HepG2 (cell line): ENCODE measurements around the gene ACER3. TPM values are rescaled to one million over a fixed set of nuclear protein-coding genes. Genes with fewer than 3 reads are reported as not detected.

Experiments
- ATAC-seq: fragments of 200-7000 bp; cut with Tn5 transposase; 3 replicates; pipeline ENCODE4 v1.9.1; 2020; ENCODE audit warnings: mild to moderate bottlenecking, moderate library complexity
- BruUV-seq: library from RNA; stranded (reverse); fragments of 400-500 nt; replicated peaks from 2 replicates; lab custom pipeline; 2021; lab: Mats Ljungman, UMichigan
- CTCF ChIA-PET: fragments of 300-600 bp; formaldehyde crosslinking; extraction: SDS; loops from one replicate; lab custom pipeline; 2021; ENCODE audit warnings: low total read pairs, inconsistent platforms, low intra/inter-chr PET ratio; lab: Yijun Ruan, JAX
- POLR2A ChIA-PET: fragments of 350-600 bp; sonication (Branson Sonifier 250); formaldehyde crosslinking; loops from one replicate; lab custom pipeline; 2020; ENCODE audit warnings: antibody characterized with exemption, inconsistent platforms; lab: Yijun Ruan, JAX
- DNase-seq: peaks from one replicate; pipeline ENCODE4 v3.0.0-alpha.2; 2015; ENCODE audit warnings: low spot score
- FAIRE-seq: peaks from 3 replicates; lab custom pipeline; 2011; peaks lifted over from hg19 to GRCh38; lab: Jason Lieb, UNC
- H2AFZ ChIP-seq: one replicate; pipeline ENCODE4 v1.6.1; 2011; ENCODE audit warnings: low read length, inconsistent platforms
- H3K27ac ChIP-seq: fragments of 300-600 bp; 3 replicates; pipeline ENCODE4 v1.8.0; 2011; ENCODE audit warnings: mixed run types, mild to moderate bottlenecking, mixed read lengths, low read length, inconsistent platforms; ENCODE audit not compliant: insufficient read depth; ENCODE audit errors: extremely low read length
- H3K27me3 ChIP-seq, 2 experiments: fragments of 200-600 bp in 1 of 2; 2 replicates in 1 of 2; 3 replicates in 1 of 2; pipeline versions ENCODE4 v1.6.0 to v1.8.0; 2011; ENCODE audit warnings: low read length in 2 of 2, mild to moderate bottlenecking in 2 of 2, moderate library complexity in 2 of 2, inconsistent platforms in 1 of 2; ENCODE audit not compliant: insufficient read depth in 2 of 2, control insufficient read depth in 1 of 2
- H3K36me3 ChIP-seq, 2 experiments: fragments of 200-600 bp in 1 of 2; replicated peaks in 1 of 2; 2 replicates in 1 of 2; 3 replicates in 1 of 2; pipeline versions ENCODE4 v1.5.1 to v1.8.0; 2011; ENCODE audit warnings: low read length in 2 of 2, inconsistent platforms in 1 of 2; ENCODE audit not compliant: insufficient read depth in 2 of 2, control insufficient read depth in 1 of 2
- H3K4me1 ChIP-seq: 2 replicates; pipeline ENCODE4 v1.5.1; 2012; ENCODE audit warnings: low read length, inconsistent platforms; ENCODE audit not compliant: insufficient read depth
- H3K4me2 ChIP-seq: 2 replicates; pipeline ENCODE4 v1.6.0; 2011; ENCODE audit warnings: low read depth, low read length, inconsistent platforms
- H3K4me3 ChIP-seq, 3 experiments: fragments of 200-600 bp in 1 of 3; sonication (generic), shearing (Covaris generic) in 1 of 3; replicated peaks in 1 of 3; 2 replicates each; pipeline ENCODE4 v1.5.1; 2011 to 2016; ENCODE audit warnings: low read length in 3 of 3, inconsistent platforms in 2 of 3, low read depth in 2 of 3, mild to moderate bottlenecking in 2 of 3, control low read depth in 1 of 3, mixed read lengths in 1 of 3; ENCODE audit not compliant: insufficient read depth in 1 of 3
- H3K79me2 ChIP-seq: one replicate; pipeline ENCODE4 v1.6.1; 2011; ENCODE audit warnings: low read length, inconsistent platforms; ENCODE audit not compliant: insufficient read depth
- H3K9ac ChIP-seq: 2 replicates; pipeline ENCODE4 v1.6.0; 2011; ENCODE audit warnings: mild to moderate bottlenecking, low read depth, low read length, inconsistent platforms; ENCODE audit not compliant: insufficient read depth
- H3K9me3 ChIP-seq: 2 replicates; pipeline ENCODE4 v1.5.1; 2012; ENCODE audit warnings: mild to moderate bottlenecking, low read length
- H4K20me1 ChIP-seq: 2 replicates; pipeline ENCODE4 v1.6.0; 2011; ENCODE audit warnings: inconsistent platforms, mild to moderate bottlenecking, low read length, moderate library complexity; ENCODE audit not compliant: insufficient read depth
- E2F5 ChIP-seq: sonication (generic); formaldehyde crosslinking; conservative IDR thresholded peaks from 2 replicates; pipeline ENCODE4 v1.4.0; 2020; ENCODE audit warnings: missing genetic modification reagents
- HNRNPK ChIP-seq: fragments of 200-400 bp; formaldehyde crosslinking; IDR thresholded peaks from 2 replicates; pipeline ENCODE4 v1.6.1; 2018; ENCODE audit warnings: low read length, low read depth, moderate library complexity, mild to moderate bottlenecking; ENCODE audit not compliant: poor library complexity, severe bottlenecking
- MIER2 ChIP-seq: IDR thresholded peaks from 2 replicates; pipeline ENCODE4 v1.6.1; 2016; ENCODE audit warnings: missing biosample characterization, missing genetic modification reagents
- PCBP1 ChIP-seq: fragments of 200-400 bp; formaldehyde crosslinking; IDR thresholded peaks from 2 replicates; pipeline ENCODE4 v1.6.1; 2017; ENCODE audit warnings: mild to moderate bottlenecking, low read depth, low read length, borderline replicate concordance
- RFX5 ChIP-seq: IDR thresholded peaks from 2 replicates; pipeline ENCODE4 v1.6.1; 2011; ENCODE audit warnings: low read depth, low read length, improper control_type of control experiment
- SRF ChIP-seq: IDR thresholded peaks from 2 replicates; pipeline ENCODE4 v1.6.1; 2011; ENCODE audit warnings: mild to moderate bottlenecking, low read depth, low read length, moderate library complexity
- U2AF1 ChIP-seq: fragments of 200-400 bp; formaldehyde crosslinking; optimal IDR thresholded peaks from 2 replicates; pipeline ENCODE3; 2017; ENCODE audit warnings: mild to moderate bottlenecking, low read depth, low read length
- ZKSCAN1 ChIP-seq: fragments of 150-350 bp; IDR thresholded peaks from 2 replicates; pipeline ENCODE4 v1.6.1; 2014; ENCODE audit warnings: low read length
- ZNF737 ChIP-seq: sonication (generic); formaldehyde crosslinking; IDR thresholded peaks from 2 replicates; pipeline ENCODE4 v1.5.0; 2020; ENCODE audit warnings: missing genetic modification reagents, mild to moderate bottlenecking, borderline replicate concordance
- ZNF761 ChIP-seq: sonication (generic); formaldehyde crosslinking; conservative IDR thresholded peaks from 2 replicates; pipeline ENCODE4 v1.4.0; 2020; ENCODE audit warnings: mild to moderate bottlenecking, missing genetic modification reagents
- WGBS: methylation state at CpG from one replicate; pipeline ENCODE4 v1.1.6; 2017; ENCODE audit warnings: low lambda C conversion rate; 5-methylcytosine and 5-hydroxymethylcytosine counted together
- in situ Hi-C: cut with HindIII; loops from 2 replicates; pipeline ENCODE4 v1.10.0; 2017; ENCODE audit warnings: low pct_unique_long_range_greater_than_20kb; ENCODE audit not compliant: extremely low pct_ligation_motif_present
- intact Hi-C: fragments of 100-400 bp; cut with micrococcal nuclease; formaldehyde crosslinking; loops from one replicate; pipeline ENCODE4 v1.10.0; 2022; ENCODE audit not compliant: unreplicated experiment
- polyA plus RNA-seq, 8 experiments: library from polyadenylated mRNA; depleted of rRNA in 3 of 8; stranded (reverse) in 7 of 8; unstranded in 1 of 8; fragments of >200 nt; fragmentation: Illumina TruSeq in 4 of 8; extraction: Trizol in 4 of 8; gene quantifications; 2 replicates each; pipeline versions ENCODE4 v1.2.1 to v1.2.3, GENCODE V29; 2011 to 2016; ENCODE audit warnings: low read depth in 4 of 8, missing spikeins in 1 of 8, mixed read lengths in 1 of 8; ENCODE audit not compliant: insufficient read depth in 1 of 8
- total RNA-seq, 5 experiments: library from RNA; depleted of rRNA; stranded (reverse); fragments of >200 nt; fragmentation: Illumina TruSeq; extraction: Trizol; gene quantifications; 2 replicates each; pipeline ENCODE4 v1.2.3, GENCODE V29; 2016; ENCODE audit warnings: low read depth in 1 of 5

ACER3 gene
- total and polyA plus RNA-seq, 2 of the 13 experiments (the other 11 are each of a cell fraction or from before 2014, with no cell fraction given): 6.0 to 9.8 TPM

- TF ChIP-seq MIER2 (no peak), SRF (no peak), PCBP1 (no peak), RFX5 (no peak), ZNF761 (no peak), ZKSCAN1 (no peak), E2F5 (no peak), ZNF737 (CRISPR knock-in tag) (no peak), U2AF1 (no peak), HNRNPK (no peak)
- Histone ChIP-seq H3K9me3 (peaks cover 21% of the 10 kb centered on the region), H3K4me1 (peaks cover 9% of the 10 kb centered on the region), H3K9ac (no peak overlapping the region), H3K4me3 (no peak overlapping the region), H2AFZ (no peak overlapping the region), H3K27me3 (peaks cover 1 to 13% of the 10 kb centered on the region in 2 experiments; a peak in 2 of 5 replicates), H3K79me2 (no peaks in the 10 kb centered on the region), H3K4me2 (no peak overlapping the region), H3K27ac (no peak overlapping the region), H3K36me3 (no peaks in the 10 kb centered on the region), H4K20me1 (no peaks in the 10 kb centered on the region)
- intact Hi-C loops: no loop called here
- ChIA-PET POLR2A (no interaction called here), CTCF (no interaction called here)
- in situ Hi-C loops: no loop called here
- FAIRE-seq: no peak
- no TSS peak for BruUV-seq
- no peak for DNase-seq
- no peak for ATAC-seq
- 60% methylated on average over 5 of the region's 5 CpGs for WGBS
Observed at GRCh38 chr11:77055913-77056312, 195.2 kb downstream of the ACER3 start.
